AG04450 (cell line): ENCODE data around the gene C19orf33. TPM values are rescaled to one million over a fixed set of nuclear protein-coding genes. Genes with fewer than 3 reads are reported as not detected.
A peak's percentile ranks its signal among the peaks of the same experiment; 100 is the strongest.
"Not testable (repeated sequence)": the region's sequence is repeated elsewhere in the genome, so short reads cannot be mapped to it uniquely, and the experiment has no call there.

Experiments used
- CTCF ChIA-PET: fragments of 300-600, 350-600 bp; formaldehyde crosslinking; extraction: SDS; loops from one replicate; lab custom pipeline; 2022; ENCODE audit warnings: antibody characterized with exemption, inconsistent platforms; lab: Charles Lee
- POLR2A ChIA-PET: fragments of 350-600 bp; formaldehyde crosslinking; extraction: SDS; loops from one replicate; lab custom pipeline; 2021; ENCODE audit warnings: antibody characterized with exemption, inconsistent platforms; lab: Yijun Ruan, JAX
- DNase-seq: peaks from one replicate; pipeline ENCODE4 v3.0.0-alpha.2; 2011; ENCODE audit warnings: low read depth, low spot score
- H3K27ac ChIP-seq: one replicate; pipeline ENCODE4 v1.5.1; 2012; ENCODE audit warnings: low read depth, low read length, control low read depth
- H3K27me3 ChIP-seq: one replicate; pipeline ENCODE4 v1.6.0; 2012; ENCODE audit warnings: low read length; ENCODE audit not compliant: control insufficient read depth, insufficient read depth
- H3K4me3 ChIP-seq: 2 replicates; pipeline ENCODE4 v1.5.1; 2011; ENCODE audit warnings: mild to moderate bottlenecking, low read depth, low read length, control low read depth
- H3K9me3 ChIP-seq: 2 replicates; pipeline ENCODE4 v1.5.1; 2012; ENCODE audit warnings: low read length; ENCODE audit not compliant: control insufficient read depth, insufficient read depth
- CTCF ChIP-seq: IDR thresholded peaks from 2 replicates; pipeline ENCODE4 v1.5.1; 2011; ENCODE audit warnings: low read depth, low read length, control low read depth, inconsistent platforms
- polyA plus RNA-seq: library from polyadenylated mRNA; depleted of rRNA; stranded (reverse); fragments of >200 nt; gene quantifications from 2 replicates; pipeline ENCODE4 v1.2.3, GENCODE V29; 2011

C19orf33 gene
- polyA plus RNA-seq, 1 experiment: 0.38 TPM

- DNase-seq: peak; percentile 67
- POLR2A ChIA-PET: interaction anchor here (0.5 kb wide), 1 partner anchor 23 kb away, joined by 3 read pairs; no protein-coding TSS in a partner anchor
- Histone ChIP-seq H3K27ac (peak overlapping the region; percentile 61), H3K9me3 (no peaks in the 10 kb centered on the region; the same call in 1 of the 2 replicates), H3K27me3 (no peaks in the 10 kb centered on the region), H3K4me3 (peak overlapping the region; percentile 94)
- no peak for TF ChIP-seq CTCF
- CTCF ChIA-PET: interaction anchor here (0.7 to 6.7 kb wide), 12 partner anchors 17 to 434 kb away, joined by 3 to 123 read pairs (median 4); partner anchors contain the start of genes FAM98C, KCNK6 and PSMD8
These were observed 32.7 kb downstream of the C19orf33 start for GRCh38 chr19:38336638-38337359.

- Histone ChIP-seq H3K4me3 (peak overlapping the region; percentile 94), H3K27ac (no peak overlapping the region), H3K27me3 (no peaks in the 10 kb centered on the region), H3K9me3 (no peaks in the 10 kb centered on the region; the same call in 1 of the 2 replicates)
- CTCF ChIA-PET: interaction anchor here (0.7 to 1.0 kb wide), 2 partner anchors 93 to 104 kb away, joined by 3 read pairs; no protein-coding TSS in a partner anchor
- no peak for TF ChIP-seq CTCF
- no peak for DNase-seq
- POLR2A ChIA-PET: no interaction called here
These were observed 33.3 kb downstream of the C19orf33 start for GRCh38 chr19:38337360-38337653.

- ChIA-PET CTCF (interaction anchor here (0.9 to 1.6 kb wide), 3 partner anchors 64 to 105 kb away, joined by 3 to 8 read pairs (median 3); partner anchors contain the start of gene FAM98C), POLR2A (interaction anchor here (0.7 kb wide), 1 partner anchor 35 kb away, joined by 3 read pairs; the partner anchor contains the start of gene PSMD8)
- not testable (repeated sequence) for DNase-seq
These were observed 35.0 kb downstream of the C19orf33 start for GRCh38 chr19:38339011-38339410.

GRCh38 chr19:38340927-38341326 lies 36.9 kb downstream of the C19orf33 start:
- TF ChIP-seq CTCF: no peak

More at GRCh38 chr19:38339011-38339410, 35.0 kb downstream of the C19orf33 start:
- H3K27me3 ChIP-seq, H3K9me3 ChIP-seq, H3K4me3 ChIP-seq, H3K27ac ChIP-seq: not testable (repeated sequence)

GRCh38 chr19:38346837-38347236 lies 42.8 kb downstream of the C19orf33 start:
- Histone ChIP-seq H3K4me3 (no peak overlapping the region), H3K27me3 (peaks cover 10% of the 10 kb centered on the region), H3K9me3 (no peaks in the 10 kb centered on the region), H3K27ac (no peak overlapping the region)
- CTCF ChIA-PET: no interaction called here
- POLR2A ChIA-PET: no interaction called here
- TF ChIP-seq CTCF: no peak
- no peak for DNase-seq

More at GRCh38 chr19:38340927-38341326, 36.9 kb downstream of the C19orf33 start:
- ChIA-PET POLR2A (interaction anchor here (0.5 kb wide), 1 partner anchor 178 kb away, joined by 4 read pairs; no protein-coding TSS in a partner anchor), CTCF (no interaction called here)
- H3K27me3 ChIP-seq: no peaks in the 10 kb centered on the region
- no peak overlapping the region for H3K4me3 ChIP-seq
- H3K27ac ChIP-seq: no peak overlapping the region
- H3K9me3 ChIP-seq: no peaks in the 10 kb centered on the region; the same call in 1 of the 2 replicates
- DNase-seq: no peak
